Fibroblast of lung (primary cell): Measurements from ENCODE around the gene NCAM2. TPM values are rescaled to one million over a fixed set of nuclear protein-coding genes. Genes with fewer than 3 reads are reported as not detected.

ENCODE experiments used
- DNase-seq, 2 donors: peaks; one replicate each; pipeline versions ENCODE4 v3.0.0 to v3.0.0-alpha.2; 2010; ENCODE audit warnings: low read depth in 2 of 2
- H2AFZ ChIP-seq: 2 replicates; pipeline ENCODE4 v1.5.1; 2012; ENCODE audit warnings: low read length, control low read depth, inconsistent platforms
- H3K27ac ChIP-seq: 2 replicates; pipeline ENCODE4 v1.5.1; 2011; ENCODE audit warnings: low read length, control low read depth; ENCODE audit not compliant: insufficient read depth
- H3K27me3 ChIP-seq: 2 replicates; pipeline ENCODE4 v1.5.1; 2011; ENCODE audit warnings: mild to moderate bottlenecking, low read length; ENCODE audit not compliant: control insufficient read depth, insufficient read depth
- H3K36me3 ChIP-seq: 2 replicates; pipeline ENCODE4 v1.5.1; 2011; ENCODE audit warnings: low read length; ENCODE audit not compliant: control insufficient read depth, insufficient read depth
- H3K4me1 ChIP-seq: 2 replicates; pipeline ENCODE4 v1.5.1; 2011; ENCODE audit warnings: low read length; ENCODE audit not compliant: control insufficient read depth, insufficient read depth; ENCODE audit errors: extremely low read depth
- H3K4me2 ChIP-seq: 2 replicates; pipeline ENCODE4 v1.5.1; 2011; ENCODE audit warnings: low read length, control low read depth; ENCODE audit not compliant: insufficient read depth; ENCODE audit errors: extremely low read depth
- H3K4me3 ChIP-seq, 4 experiments: fragments of 200-600 bp in 1 of 4; sonication (generic) in 1 of 4; replicated peaks in 1 of 4; 2 replicates each; pipeline ENCODE4 v1.5.1; 2011 to 2016; ENCODE audit warnings: low read length in 4 of 4, low read depth in 3 of 4, mild to moderate bottlenecking in 3 of 4, control low read depth in 2 of 4, inconsistent platforms in 1 of 4, mixed read lengths in 1 of 4; ENCODE audit not compliant: insufficient read depth in 1 of 4; ENCODE audit errors: control extremely low read depth in 1 of 4
- H3K79me2 ChIP-seq: 2 replicates; pipeline ENCODE4 v1.5.1; 2012; ENCODE audit warnings: mild to moderate bottlenecking, low read length, inconsistent platforms; ENCODE audit not compliant: control insufficient read depth, insufficient read depth
- H3K9ac ChIP-seq: 2 replicates; pipeline ENCODE4 v1.5.1; 2011; ENCODE audit warnings: mild to moderate bottlenecking, low read length, control low read depth; ENCODE audit not compliant: insufficient read depth
- H3K9me3 ChIP-seq: 2 replicates; pipeline ENCODE4 v1.5.1; 2012; ENCODE audit warnings: low read depth, low read length; ENCODE audit not compliant: control insufficient read depth, insufficient read depth
- H4K20me1 ChIP-seq: 2 replicates; pipeline ENCODE4 v1.5.1; 2011; ENCODE audit warnings: low read length; ENCODE audit not compliant: control insufficient read depth, insufficient read depth; ENCODE audit errors: extremely low read depth
- CTCF ChIP-seq, 2 donors: IDR thresholded peaks in 1 of 2; conservative IDR thresholded peaks in 1 of 2; 1 replicate in 1 of 2; 2 replicates in 1 of 2; pipeline ENCODE4 v1.5.1; 2011 to 2012; ENCODE audit warnings: low read length in 2 of 2, control low read depth in 1 of 2, inconsistent platforms in 1 of 2, low read depth in 1 of 2, mild to moderate bottlenecking in 1 of 2
- EZH2 ChIP-seq: IDR thresholded peaks from 2 replicates; pipeline ENCODE4 v1.5.1; 2012; ENCODE audit warnings: low read length, control low read depth, mild to moderate bottlenecking; ENCODE audit errors: missing control alignments
- polyA plus RNA-seq, 2 donors: library from polyadenylated mRNA; depleted of rRNA in 1 of 2; stranded (reverse) in 1 of 2; unstranded in 1 of 2; fragments of >200 nt; gene quantifications; 2 replicates each; pipeline ENCODE4 v1.2.1, GENCODE V29; 2011 to 2012; ENCODE audit warnings: missing spikeins in 1 of 2
- total RNA-seq: library from RNA; depleted of rRNA; stranded (reverse); fragments of >200 nt; gene quantifications from 2 replicates; pipeline ENCODE4 v1.2.1, GENCODE V29; 2014

The NCAM2 gene
- total and polyA plus RNA-seq, 2 donors (not counting 1 experiment from before 2014, with no cell fraction given): 5.6 to 11.1 TPM

GRCh38 chr21:21003701-21004100 lies 5.5 kb downstream of the NCAM2 start:
- Histone ChIP-seq H4K20me1 (no peaks in the 10 kb centered on the region), H3K4me1 (no peaks in the 10 kb centered on the region), H3K27me3 (no peaks in the 10 kb centered on the region), H3K4me3 (no peak overlapping the region), H2AFZ (no peak overlapping the region), H3K36me3 (no peaks in the 10 kb centered on the region), H3K9me3 (no peaks in the 10 kb centered on the region), H3K9ac (no peak overlapping the region), H3K79me2 (no peaks in the 10 kb centered on the region), H3K4me2 (no peak overlapping the region), H3K27ac (no peak overlapping the region)
- DNase-seq: peak; percentile 23 to 60
- TF ChIP-seq CTCF (conservative IDR thresholded peaks at IDR 0.05 in 1 of 2, IDR thresholded peaks at IDR 0.05 in 1 of 2; ENCODE audit: low read depth in 1 of 2, low read length in 2 of 2): peak; percentile 39 to 53
- no peak for TF ChIP-seq EZH2

GRCh38 chr21:21007606-21008005 lies 9.4 kb downstream of the NCAM2 start:
- H3K4me3 ChIP-seq: no peak overlapping the region
- no peaks in the 10 kb centered on the region for H3K4me1 ChIP-seq
- no peaks in the 10 kb centered on the region for H4K20me1 ChIP-seq
- H2AFZ ChIP-seq: no peak overlapping the region
- DNase-seq: peak in 1 of 2 donors; percentile 53
- H3K9ac ChIP-seq: no peak overlapping the region
- H3K4me2 ChIP-seq: no peak overlapping the region
- H3K9me3 ChIP-seq: no peaks in the 10 kb centered on the region
- H3K36me3 ChIP-seq: no peaks in the 10 kb centered on the region
- no peaks in the 10 kb centered on the region for H3K27me3 ChIP-seq
- no peak for TF ChIP-seq CTCF (conservative IDR thresholded peaks at IDR 0.05 in 1 of 2, IDR thresholded peaks at IDR 0.05 in 1 of 2; ENCODE audit: low read depth in 1 of 2, low read length in 2 of 2)
- no peak for TF ChIP-seq EZH2
- H3K27ac ChIP-seq: no peak overlapping the region
- no peaks in the 10 kb centered on the region for H3K79me2 ChIP-seq

- H3K27ac ChIP-seq: no peak overlapping the region
- H3K9me3 ChIP-seq: no peaks in the 10 kb centered on the region
- H2AFZ ChIP-seq: no peak overlapping the region
- no peak for DNase-seq
- no peaks in the 10 kb centered on the region for H3K36me3 ChIP-seq
- H3K27me3 ChIP-seq: no peaks in the 10 kb centered on the region
- H3K4me2 ChIP-seq: no peak overlapping the region
- H3K9ac ChIP-seq: no peak overlapping the region
- TF ChIP-seq CTCF (conservative IDR thresholded peaks at IDR 0.05 in 1 of 2, IDR thresholded peaks at IDR 0.05 in 1 of 2; ENCODE audit: low read depth in 1 of 2, low read length in 2 of 2) (no peak), EZH2 (no peak)
- no peaks in the 10 kb centered on the region for H3K4me1 ChIP-seq
- no peaks in the 10 kb centered on the region for H3K79me2 ChIP-seq
- H3K4me3 ChIP-seq: no peak overlapping the region
- no peaks in the 10 kb centered on the region for H4K20me1 ChIP-seq
These were observed 12.0 kb downstream of the NCAM2 start for GRCh38 chr21:21010228-21010627.
